ENCODE data around the gene STMN1.
A peak's percentile ranks its signal among the peaks of the same experiment; 100 is the strongest.

The STMN1 gene

DNA sequence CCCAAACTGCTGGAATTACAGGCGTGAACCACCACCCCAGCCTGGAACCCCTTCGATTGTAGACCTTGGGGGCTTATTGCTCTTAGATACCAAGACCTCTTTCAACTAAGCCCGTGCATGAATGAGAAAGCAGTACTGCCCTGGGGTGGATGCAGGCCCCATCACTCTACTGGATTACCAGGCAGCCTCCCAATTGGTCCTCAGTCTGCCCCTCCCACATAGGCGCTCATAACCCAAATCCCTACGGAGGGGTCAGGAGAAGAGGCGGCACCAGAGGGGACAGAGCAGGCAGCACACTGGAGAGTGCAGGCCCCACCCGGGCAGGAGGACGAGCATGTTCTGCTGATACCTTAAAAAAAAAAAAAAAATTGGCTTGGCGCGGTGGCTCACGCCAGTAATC is 12.4 kb upstream of the STMN1 start:
- Histone ChIP-seq H2AFZ (ENCODE audit: low read length, unreplicated experiment) (no peak overlapping the region), H3K79me2 (ENCODE audit: control insufficient read depth, insufficient read depth, low read length, unreplicated experiment) (no peaks in the 10 kb centered on the region), H3K36me3 (ENCODE audit: insufficient read depth, low read length) (no peaks in the 10 kb centered on the region), H3K4me3 (ENCODE audit: low read depth, low read length) (no peak overlapping the region), H3K27ac (ENCODE audit: low read depth, low read length) (no peak overlapping the region), H3K4me1 (ENCODE audit: control insufficient read depth, insufficient read depth, low read length, unreplicated experiment) (peaks cover 7% of the 10 kb centered on the region), H3K27me3 (ENCODE audit: insufficient read depth, low read length) (no peaks in the 10 kb centered on the region)

DNA sequence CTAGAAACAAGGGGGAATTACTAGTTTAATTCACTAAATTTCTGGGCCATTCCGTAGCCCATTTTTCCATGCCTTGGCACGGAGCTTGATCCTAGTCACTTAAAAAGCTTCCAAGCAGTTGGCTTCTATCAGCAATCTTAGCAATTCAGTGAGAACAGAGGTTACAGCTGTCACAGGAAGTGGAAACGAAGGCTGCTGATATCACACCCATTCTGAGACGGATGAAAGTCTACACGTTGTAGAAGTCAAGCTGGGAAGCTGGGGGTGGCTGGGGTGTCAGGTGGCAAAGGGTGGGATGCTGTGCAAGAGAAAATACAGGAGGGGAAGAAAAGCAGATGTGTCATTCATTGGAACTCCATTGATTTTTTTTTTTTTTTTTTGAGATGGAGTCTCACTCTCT is 11.8 kb upstream of the STMN1 start:
- H3K4me3 ChIP-seq (ENCODE audit: low read depth, low read length): no peak overlapping the region
- no peak overlapping the region for H2AFZ ChIP-seq (ENCODE audit: low read length, unreplicated experiment)

DNA sequence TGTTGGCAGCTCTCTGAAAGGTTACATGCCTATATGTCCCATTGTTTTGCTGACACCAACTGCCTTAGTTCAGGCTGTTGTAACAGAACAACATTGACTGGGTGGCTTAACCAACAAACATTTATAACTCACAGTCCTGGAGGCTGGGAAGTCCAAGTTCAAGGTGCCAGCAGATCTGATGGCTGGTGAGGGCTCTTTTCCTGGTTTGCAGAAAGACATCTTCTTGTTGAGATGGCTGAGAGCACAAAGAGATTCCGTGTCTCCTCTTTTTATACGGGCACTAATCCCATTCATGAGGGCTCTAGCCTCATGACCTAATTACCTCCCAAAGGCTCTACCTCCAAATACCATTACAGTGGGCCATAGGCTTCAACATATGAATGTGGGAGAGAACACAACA is 10.2 kb upstream of the STMN1 start:
- Histone ChIP-seq H3K4me1 (ENCODE audit: control insufficient read depth, insufficient read depth, low read length, unreplicated experiment) (peaks cover 11% of the 10 kb centered on the region), H3K79me2 (ENCODE audit: control insufficient read depth, insufficient read depth, low read length, unreplicated experiment) (no peaks in the 10 kb centered on the region), H3K36me3 (ENCODE audit: insufficient read depth, low read length) (no peaks in the 10 kb centered on the region), H3K4me3 (ENCODE audit: low read depth, low read length) (no peak overlapping the region), H3K27ac (ENCODE audit: low read depth, low read length) (no peak overlapping the region), H3K27me3 (ENCODE audit: insufficient read depth, low read length) (no peaks in the 10 kb centered on the region), H2AFZ (ENCODE audit: low read length, unreplicated experiment) (no peak overlapping the region)

More for the DNA sequence above, 11.8 kb upstream of the STMN1 start:
- H3K4me1 ChIP-seq (ENCODE audit: control insufficient read depth, insufficient read depth, low read length, unreplicated experiment): peaks cover 7% of the 10 kb centered on the region
- H3K36me3 ChIP-seq (ENCODE audit: insufficient read depth, low read length): no peaks in the 10 kb centered on the region
- no peaks in the 10 kb centered on the region for H3K27me3 ChIP-seq (ENCODE audit: insufficient read depth, low read length)
- no peaks in the 10 kb centered on the region for H3K79me2 ChIP-seq (ENCODE audit: control insufficient read depth, insufficient read depth, low read length, unreplicated experiment)
- no peak overlapping the region for H3K27ac ChIP-seq (ENCODE audit: low read depth, low read length)

DNA sequence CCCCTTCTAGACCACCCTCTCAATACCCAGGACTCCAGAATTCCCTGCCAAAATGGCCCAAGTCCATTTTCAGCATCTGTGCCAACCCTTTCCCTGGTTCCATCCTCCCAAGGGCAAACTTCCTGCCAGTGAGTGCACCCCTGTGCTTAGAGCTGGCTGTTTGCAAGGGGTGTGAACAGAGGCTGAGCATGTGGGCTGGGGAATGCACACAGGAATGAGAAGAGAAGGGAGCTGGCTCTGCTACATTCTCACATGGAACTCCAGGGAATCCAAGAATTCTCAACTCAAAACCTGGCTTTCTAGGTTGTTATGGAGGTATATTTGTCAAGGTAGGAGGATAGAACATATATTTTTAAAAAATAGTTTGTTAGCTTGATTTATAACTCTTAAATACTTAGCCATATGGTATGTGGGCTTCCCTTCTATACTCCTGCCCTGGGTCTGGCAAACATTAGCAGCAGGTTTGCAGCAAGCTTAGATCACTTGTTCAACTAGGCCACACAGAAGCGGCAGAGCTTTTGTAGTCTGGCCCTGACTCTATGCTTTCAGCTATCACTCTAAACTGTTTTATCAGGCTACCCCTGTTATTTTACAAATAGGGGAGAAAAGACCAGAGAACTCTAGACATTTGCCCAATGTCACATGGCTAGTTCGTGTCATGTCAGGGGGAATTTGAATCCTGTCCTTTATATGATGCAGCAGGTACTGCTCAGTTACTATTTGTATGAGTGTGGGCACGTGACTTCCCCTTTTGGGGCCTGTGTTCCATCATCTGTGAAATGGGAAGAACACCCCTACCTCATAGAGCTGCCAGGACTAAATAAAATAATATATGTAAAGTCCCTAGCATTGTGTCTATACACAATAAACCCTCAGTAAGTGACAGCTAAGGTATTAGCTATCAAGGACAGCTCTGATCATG is 8.1 kb upstream of the STMN1 start:
- Histone ChIP-seq H3K4me3 (ENCODE audit: low read depth, low read length) (no peak overlapping the region), H3K4me1 (ENCODE audit: control insufficient read depth, insufficient read depth, low read length, unreplicated experiment) (peaks cover 11% of the 10 kb centered on the region), H3K79me2 (ENCODE audit: control insufficient read depth, insufficient read depth, low read length, unreplicated experiment) (no peaks in the 10 kb centered on the region), H3K27me3 (ENCODE audit: insufficient read depth, low read length) (no peaks in the 10 kb centered on the region), H2AFZ (ENCODE audit: low read length, unreplicated experiment) (no peak overlapping the region), H3K36me3 (ENCODE audit: insufficient read depth, low read length) (no peaks in the 10 kb centered on the region), H3K27ac (ENCODE audit: low read depth, low read length) (no peak overlapping the region)

DNA sequence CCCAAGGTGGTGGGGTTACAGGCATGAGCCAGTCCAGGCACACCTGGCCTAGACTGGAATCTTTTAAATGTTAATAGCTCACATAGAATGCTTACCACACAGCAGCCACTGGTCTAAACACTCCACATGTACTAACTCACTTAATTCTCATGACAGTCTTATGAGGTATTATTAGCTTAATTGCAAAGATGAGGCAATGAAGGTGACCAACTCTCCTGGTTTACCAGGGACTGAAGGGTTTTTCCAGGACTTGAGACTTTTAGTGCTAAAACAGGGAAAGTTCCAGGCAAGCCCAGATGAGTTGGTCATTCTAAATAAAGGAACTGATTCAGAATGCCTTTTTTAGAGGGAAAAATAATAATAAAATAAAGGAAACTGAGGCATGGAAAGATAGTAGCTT is 7.0 kb upstream of the STMN1 start:
- no peak overlapping the region for H2AFZ ChIP-seq (ENCODE audit: low read length, unreplicated experiment)
- peaks cover 11% of the 10 kb centered on the region for H3K4me1 ChIP-seq (ENCODE audit: control insufficient read depth, insufficient read depth, low read length, unreplicated experiment)

DNA sequence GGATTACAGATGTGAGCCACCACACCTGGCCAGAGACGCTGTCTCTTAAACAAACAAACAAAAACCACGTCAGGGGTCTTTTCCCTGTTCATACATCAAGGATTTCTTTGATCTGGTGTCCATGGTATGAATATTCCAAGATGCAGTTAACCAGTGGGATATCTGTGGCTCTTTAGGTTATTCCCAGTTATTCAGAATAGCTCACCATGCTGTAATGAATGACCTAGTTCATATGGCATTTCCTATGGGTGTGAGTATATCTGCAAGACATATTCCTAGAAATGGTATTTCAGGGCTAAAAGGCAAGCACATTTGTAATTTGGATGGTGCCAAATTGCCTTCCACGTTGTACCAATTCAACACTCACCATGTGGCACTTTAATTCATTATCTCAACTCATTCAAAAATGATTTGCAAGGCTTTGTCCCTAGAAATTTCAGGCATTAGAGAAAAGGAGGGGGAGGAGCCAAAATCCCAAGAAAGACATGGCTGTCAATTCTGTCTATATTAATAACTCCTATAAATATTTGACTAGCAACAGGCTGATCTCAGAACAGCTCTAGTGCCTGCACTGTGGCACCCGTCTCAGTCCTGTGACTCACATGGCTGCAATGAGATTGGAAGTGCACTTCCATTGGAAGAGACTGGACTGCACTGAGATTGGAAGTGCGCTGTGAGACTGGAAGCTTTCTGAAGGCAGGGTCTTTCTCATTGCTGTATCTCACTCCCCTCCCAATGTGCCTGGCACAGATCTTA is 6.0 kb upstream of the STMN1 start:
- no peaks in the 10 kb centered on the region for H3K79me2 ChIP-seq (ENCODE audit: control insufficient read depth, insufficient read depth, low read length, unreplicated experiment)
- 0 out of 2 replicates have a peak overlapping the region, but pooled peaks have one; percentile 3 for H3K4me3 ChIP-seq (ENCODE audit: low read depth, low read length)
- no peaks in the 10 kb centered on the region for H3K36me3 ChIP-seq (ENCODE audit: insufficient read depth, low read length)
- H2AFZ ChIP-seq (ENCODE audit: low read length, unreplicated experiment): peak overlapping the region; percentile 10
- peak overlapping the region; percentile 56 for H3K27ac ChIP-seq (ENCODE audit: low read depth, low read length)
- H3K4me1 ChIP-seq (ENCODE audit: control insufficient read depth, insufficient read depth, low read length, unreplicated experiment): peaks cover 11% of the 10 kb centered on the region
- no peaks in the 10 kb centered on the region for H3K27me3 ChIP-seq (ENCODE audit: insufficient read depth, low read length)

More for the DNA sequence above, 7.0 kb upstream of the STMN1 start:
- Histone ChIP-seq H3K79me2 (ENCODE audit: control insufficient read depth, insufficient read depth, low read length, unreplicated experiment) (no peaks in the 10 kb centered on the region), H3K27ac (ENCODE audit: low read depth, low read length) (no peak overlapping the region), H3K4me3 (ENCODE audit: low read depth, low read length) (no peak overlapping the region), H3K27me3 (ENCODE audit: insufficient read depth, low read length) (no peaks in the 10 kb centered on the region), H3K36me3 (ENCODE audit: insufficient read depth, low read length) (no peaks in the 10 kb centered on the region)

DNA sequence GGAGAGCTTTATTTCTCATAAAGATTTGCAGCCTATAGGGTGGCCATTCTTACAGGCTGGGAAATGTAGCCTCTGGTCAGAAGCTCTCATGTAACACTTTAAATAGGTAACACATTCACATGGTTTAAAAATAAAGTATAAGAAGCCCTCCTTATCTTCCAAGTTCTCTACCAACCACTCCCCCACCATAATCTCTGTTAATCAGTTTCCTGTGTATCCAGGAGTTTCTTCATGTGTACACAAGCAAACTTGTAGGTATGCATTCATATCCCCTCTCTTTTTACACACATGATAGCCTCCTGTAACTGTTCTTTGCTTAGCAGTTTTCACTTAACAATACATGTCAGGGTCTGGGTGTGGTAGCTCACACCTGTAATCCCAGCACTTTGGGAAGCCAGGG is 4.9 kb upstream of the STMN1 start:
- Histone ChIP-seq H3K27me3 (ENCODE audit: insufficient read depth, low read length) (no peaks in the 10 kb centered on the region), H3K36me3 (ENCODE audit: insufficient read depth, low read length) (no peaks in the 10 kb centered on the region), H2AFZ (ENCODE audit: low read length, unreplicated experiment) (no peak overlapping the region), H3K79me2 (ENCODE audit: control insufficient read depth, insufficient read depth, low read length, unreplicated experiment) (no peaks in the 10 kb centered on the region), H3K4me3 (ENCODE audit: low read depth, low read length) (no peak overlapping the region), H3K4me1 (ENCODE audit: control insufficient read depth, insufficient read depth, low read length, unreplicated experiment) (peaks cover 11% of the 10 kb centered on the region), H3K27ac (ENCODE audit: low read depth, low read length) (no peak overlapping the region)

DNA sequence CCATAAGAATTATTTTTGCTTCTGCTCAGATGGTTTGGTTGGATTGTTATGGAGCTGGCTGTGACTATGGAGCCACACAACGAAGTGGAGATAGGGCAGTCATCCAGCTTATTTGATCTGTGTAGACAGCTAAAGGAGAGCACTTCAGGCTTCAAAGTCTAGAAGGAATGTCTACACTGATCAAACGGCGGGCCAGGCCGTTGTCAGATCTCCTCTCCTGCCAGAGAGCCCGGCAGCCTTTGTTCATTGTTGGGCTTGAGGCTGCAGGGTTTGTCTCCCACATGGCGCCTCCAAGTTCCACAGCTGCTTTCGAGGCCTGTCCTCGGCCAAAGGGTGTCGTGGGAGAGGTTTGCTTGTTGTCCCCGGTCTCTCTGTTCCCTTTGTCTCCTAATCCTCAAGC is 2.8 kb upstream of the STMN1 start:
- no peak overlapping the region for H2AFZ ChIP-seq (ENCODE audit: low read length, unreplicated experiment)
- no peak overlapping the region for H3K27ac ChIP-seq (ENCODE audit: low read depth, low read length)
- H3K4me1 ChIP-seq (ENCODE audit: control insufficient read depth, insufficient read depth, low read length, unreplicated experiment): peaks cover 14% of the 10 kb centered on the region
- peaks cover 9% of the 10 kb centered on the region for H3K79me2 ChIP-seq (ENCODE audit: control insufficient read depth, insufficient read depth, low read length, unreplicated experiment)
- no peaks in the 10 kb centered on the region for H3K27me3 ChIP-seq (ENCODE audit: insufficient read depth, low read length)
- H3K36me3 ChIP-seq (ENCODE audit: insufficient read depth, low read length): no peaks in the 10 kb centered on the region
- H3K4me3 ChIP-seq (ENCODE audit: low read depth, low read length): no peak overlapping the region

DNA sequence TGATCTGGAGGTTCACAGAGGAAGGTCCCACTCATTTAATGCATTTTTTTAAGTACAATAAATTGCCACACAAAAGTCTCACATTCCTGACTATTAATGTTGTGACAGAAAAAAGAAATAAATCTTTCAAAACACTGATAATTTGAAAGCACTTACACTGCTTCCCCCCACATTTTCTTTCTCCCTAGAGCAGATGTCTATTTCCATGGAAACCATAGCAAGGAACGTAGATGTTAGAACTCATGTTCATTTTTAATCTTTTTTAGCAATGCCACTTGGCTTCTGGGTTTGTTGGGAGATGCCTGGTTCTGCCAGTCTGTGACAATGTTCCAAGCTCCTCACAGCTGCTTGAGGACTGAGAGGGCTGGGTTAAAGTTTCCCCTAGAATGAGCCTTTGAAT is 1.9 kb upstream of the STMN1 start:
- Histone ChIP-seq H3K79me2 (ENCODE audit: control insufficient read depth, insufficient read depth, low read length, unreplicated experiment) (peaks cover 17% of the 10 kb centered on the region), H3K4me1 (ENCODE audit: control insufficient read depth, insufficient read depth, low read length, unreplicated experiment) (peaks cover 23% of the 10 kb centered on the region), H3K27me3 (ENCODE audit: insufficient read depth, low read length) (no peaks in the 10 kb centered on the region), H2AFZ (ENCODE audit: low read length, unreplicated experiment) (no peak overlapping the region), H3K36me3 (ENCODE audit: insufficient read depth, low read length) (peaks cover 3% of the 10 kb centered on the region), H3K27ac (ENCODE audit: low read depth, low read length) (no peak overlapping the region), H3K4me3 (ENCODE audit: low read depth, low read length) (no peak overlapping the region)

DNA sequence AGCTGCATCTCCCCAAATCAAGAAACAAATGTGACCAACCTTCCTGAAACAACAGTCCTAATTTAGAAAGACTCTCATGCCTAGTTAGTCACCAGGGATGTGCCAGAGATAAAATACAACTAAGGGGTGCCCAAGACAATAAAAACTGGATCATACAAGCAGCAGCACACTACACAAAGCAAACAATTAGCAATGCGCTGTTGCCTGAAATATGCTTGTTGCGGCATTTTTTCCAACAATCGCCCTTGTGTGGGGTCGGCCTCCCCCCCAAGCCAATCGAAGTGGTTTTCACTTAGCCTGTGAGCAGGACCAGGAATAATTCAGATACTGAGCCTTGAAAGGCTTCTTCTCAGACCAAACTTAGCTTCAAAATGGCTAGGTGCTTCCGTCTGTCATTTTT is 1.4 kb upstream of the STMN1 start:
- Histone ChIP-seq H3K27me3 (ENCODE audit: insufficient read depth, low read length) (no peaks in the 10 kb centered on the region), H3K36me3 (ENCODE audit: insufficient read depth, low read length) (peaks cover 8% of the 10 kb centered on the region), H2AFZ (ENCODE audit: low read length, unreplicated experiment) (no peak overlapping the region), H3K79me2 (ENCODE audit: control insufficient read depth, insufficient read depth, low read length, unreplicated experiment) (peaks cover 22% of the 10 kb centered on the region), H3K4me3 (ENCODE audit: low read depth, low read length) (no peak overlapping the region), H3K27ac (ENCODE audit: low read depth, low read length) (no peak overlapping the region), H3K4me1 (ENCODE audit: control insufficient read depth, insufficient read depth, low read length, unreplicated experiment) (peaks cover 24% of the 10 kb centered on the region)

Measured in ACC112 (cell line).